DMS 273 (cell line): Measurements from ENCODE around the gene CSHL1.
"Not testable (repeated sequence)": the region's sequence is repeated elsewhere in the genome, so short reads cannot be mapped to it uniquely, and the experiment has no call there.

Source experiments
- DNase-seq: peaks from one replicate; lab custom pipeline; 2025; ENCODE audit not compliant: unreplicated experiment; lab: John Stamatoyannopoulos, UW

Gene CSHL1

DNA sequence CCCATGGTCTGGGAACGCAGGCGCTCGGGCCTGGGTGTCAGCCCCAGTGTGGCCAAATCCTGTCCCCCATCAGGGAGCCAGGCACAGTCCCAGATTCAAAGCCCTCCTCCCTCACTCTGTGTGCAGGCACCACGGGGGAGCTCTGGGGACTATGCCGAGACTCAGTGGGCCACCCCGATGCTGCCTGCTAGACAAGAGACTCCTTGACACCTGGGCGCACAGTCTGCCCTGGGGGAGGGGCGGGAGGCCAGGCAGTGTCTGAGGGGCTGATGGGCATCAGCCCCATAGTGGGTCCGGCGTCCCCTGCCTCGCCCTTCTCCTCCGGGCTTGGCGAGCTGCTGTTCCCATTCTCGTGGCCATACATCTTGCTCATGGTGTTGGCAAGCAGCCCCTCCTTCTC lies 29.5 kb upstream of the CSHL1 start:
- DNase-seq, result no peak

DNA sequence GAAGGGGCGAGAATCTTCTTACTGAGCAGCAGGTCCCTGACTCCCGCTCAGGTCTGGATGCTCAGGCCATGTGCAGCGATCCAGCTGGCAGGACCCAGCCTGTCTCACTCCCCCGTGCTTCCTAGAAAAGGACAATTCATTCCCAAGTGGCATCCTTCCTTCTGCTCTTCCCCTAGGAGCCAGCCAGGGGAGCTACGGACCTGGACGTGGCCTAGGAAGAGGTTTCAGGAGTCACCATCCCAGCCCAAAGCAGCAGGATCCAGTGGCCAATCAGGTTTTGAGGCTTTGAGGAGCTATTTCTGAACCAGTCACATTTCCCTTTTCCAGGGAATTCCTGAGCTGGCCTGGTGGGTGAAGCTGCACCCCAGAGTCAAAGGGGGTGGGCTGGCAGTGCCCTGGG lies 28.8 kb upstream of the CSHL1 start:
- no peak for DNase-seq

DNA sequence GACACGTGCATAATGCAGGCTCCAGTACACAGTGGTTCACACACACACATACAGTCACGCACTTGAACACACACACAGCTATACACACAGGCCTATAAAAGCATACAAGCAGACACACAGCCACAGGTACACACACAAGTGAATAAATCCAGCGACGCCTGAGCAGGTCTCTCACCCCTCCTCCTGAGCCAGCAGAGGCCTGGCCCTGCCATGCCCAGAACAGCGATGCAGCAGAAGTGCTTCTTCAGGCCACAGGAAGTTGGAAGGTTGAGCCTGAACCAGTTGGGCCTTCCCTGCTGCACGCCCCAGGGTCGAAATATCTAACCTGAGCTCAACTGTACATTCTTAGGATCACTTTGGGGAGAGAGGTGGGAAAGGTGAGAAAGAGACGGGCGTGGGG lies 28.3 kb upstream of the CSHL1 start:
- no peak for DNase-seq

DNA sequence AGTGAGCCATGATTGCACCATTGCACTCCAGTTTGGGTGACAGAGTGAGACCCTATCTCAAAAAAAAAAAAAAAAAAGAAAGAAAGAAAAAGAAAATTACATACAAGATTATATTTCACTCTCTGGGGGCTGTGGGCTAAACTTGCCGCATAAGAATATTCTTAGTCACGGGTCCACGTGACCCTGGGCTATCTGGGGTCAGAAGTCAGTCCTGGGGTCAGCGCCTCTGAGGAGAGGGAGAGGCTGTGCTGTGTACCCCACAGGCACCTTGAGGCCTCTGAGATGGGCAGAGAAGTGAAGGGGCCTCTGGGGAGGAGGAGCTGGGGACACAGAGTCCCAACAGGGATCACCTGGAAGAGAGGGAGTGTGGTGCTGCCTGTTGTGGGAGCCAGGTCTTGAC lies 26.9 kb upstream of the CSHL1 start:
- DNase-seq, result no peak

DNA sequence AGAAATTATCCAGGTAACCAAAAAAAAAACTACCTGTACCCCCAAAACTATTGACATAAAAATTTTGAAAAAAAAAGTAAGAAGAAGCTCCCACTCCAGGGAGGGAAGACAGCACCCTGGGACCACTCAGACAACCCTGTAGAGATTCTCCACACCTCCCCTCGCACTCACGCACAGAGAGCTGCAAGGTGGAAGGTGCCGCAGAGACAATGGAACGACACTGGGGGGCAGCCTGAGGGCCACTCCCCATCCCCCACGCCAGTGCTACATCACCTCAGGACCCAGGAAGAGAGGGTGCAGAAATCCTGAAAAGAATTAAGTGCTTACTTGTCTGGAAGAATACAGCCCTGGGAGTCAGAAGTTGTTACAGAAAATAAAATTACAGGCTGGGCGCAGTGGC lies 26.3 kb upstream of the CSHL1 start:
- DNase-seq, result no peak

DNA sequence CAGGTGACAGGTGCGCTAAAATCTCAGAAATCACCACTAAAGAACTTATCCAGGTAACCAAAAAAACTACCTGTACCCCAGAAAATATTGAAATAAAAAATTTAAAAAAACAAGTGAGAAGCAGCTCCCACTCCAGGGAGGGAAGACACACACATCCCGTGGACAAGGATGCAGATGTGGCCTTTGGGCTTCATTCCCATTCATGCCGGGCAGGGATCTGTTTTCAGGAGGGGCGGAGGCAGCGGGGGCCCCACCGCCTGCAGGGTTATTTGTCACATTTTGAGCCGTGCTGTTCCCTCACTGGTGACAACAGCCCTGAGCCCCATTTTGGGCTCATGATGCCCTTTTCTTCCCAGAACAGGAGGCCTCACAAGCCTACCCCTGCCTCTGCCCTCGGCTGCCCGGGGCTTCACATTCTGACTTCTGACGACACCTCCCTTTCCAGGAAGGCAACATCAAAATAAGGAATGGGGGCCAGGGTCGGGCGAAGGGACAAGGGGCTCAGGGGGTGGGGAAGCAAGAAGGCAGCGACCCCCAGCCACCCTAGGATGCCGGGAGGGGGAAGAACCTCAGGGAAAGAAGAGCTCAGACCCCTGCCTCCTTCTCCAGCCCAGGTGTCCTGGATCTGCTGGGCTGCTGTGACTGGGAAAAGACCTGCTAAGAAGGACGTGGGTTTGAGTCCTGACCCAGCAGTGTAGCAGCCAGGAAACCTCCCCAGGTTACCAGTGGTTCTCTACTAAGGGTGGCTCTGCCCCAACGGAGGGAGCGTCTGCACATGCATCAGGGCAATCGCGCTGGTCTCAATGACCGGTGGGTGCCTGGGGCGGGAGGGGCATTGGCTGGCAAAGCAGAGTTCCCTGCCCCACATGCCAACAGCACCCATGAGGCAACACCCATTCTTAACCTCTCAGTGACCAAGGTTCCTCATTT lies 23.4 kb upstream of the CSHL1 start:
- no peak for DNase-seq

DNA sequence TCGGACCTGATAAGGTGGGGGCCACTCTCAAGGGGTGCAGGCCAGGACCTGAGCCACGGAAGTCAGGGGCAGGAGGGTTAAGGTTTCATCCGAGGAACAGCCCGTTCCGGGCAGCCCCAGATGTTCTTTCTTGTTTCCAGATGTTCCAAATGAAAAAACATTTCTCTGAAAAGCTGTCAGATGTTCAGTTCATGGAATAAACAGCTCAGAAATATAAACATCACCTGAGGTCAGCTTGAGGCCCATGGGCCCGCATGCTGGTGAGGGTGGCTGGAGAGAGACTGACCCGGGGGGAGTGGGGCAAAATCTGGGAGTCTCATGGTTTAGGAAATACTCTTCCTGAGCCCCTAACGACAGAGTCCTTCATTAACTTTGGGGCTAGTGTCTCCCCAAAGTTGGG lies 22.5 kb upstream of the CSHL1 start:
- DNase-seq, result no peak

DNA sequence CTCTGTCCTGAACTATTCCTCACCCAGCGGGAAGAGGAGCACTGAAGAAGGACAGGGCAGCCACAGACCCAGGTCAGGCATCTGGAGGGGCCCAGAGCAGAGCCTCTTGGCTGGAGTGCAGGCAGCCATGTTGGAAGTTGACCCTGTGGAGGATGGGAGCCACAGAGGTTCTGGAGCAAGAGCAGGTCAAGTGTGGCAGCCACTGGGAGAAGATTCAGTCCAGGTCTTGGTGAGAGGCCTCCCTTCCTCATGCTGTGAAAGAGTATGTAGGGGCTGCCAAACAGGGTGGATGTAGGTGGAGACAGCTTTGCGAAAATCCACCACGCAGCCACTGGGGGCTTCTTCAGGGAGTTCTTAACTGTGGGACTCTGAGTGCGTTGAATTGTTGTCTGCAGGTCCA lies 21.7 kb upstream of the CSHL1 start:
- DNase-seq, result no peak

DNA sequence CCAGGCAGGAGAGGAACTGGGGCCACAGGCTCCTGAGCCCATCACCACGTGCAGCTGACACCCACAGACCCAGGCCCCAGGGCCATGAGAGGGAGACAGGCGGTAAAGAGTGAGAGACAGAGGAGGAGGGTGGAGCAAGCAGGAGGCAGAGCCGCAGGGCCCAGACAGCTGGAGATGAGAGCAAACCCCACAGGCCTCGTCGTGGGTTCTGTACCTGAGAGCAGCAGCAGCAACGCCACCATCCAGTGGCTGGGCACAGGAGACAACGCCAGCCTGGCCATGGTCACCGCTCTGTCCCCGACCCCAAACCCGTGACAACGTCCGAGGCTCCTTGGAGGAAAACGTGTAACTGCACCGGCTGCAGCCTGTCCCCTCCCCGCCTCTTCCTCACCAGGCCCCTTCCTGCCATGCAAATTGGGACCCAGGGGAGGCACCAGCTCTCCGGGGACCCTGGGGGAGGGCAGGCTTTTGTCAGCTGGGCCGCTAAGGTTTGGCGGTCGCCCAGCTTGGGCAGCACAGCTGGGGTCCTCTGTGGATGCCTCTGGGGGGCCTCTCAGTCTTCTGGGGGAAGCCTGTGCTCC lies 21.0 kb upstream of the CSHL1 start, which contains the start of gene CD79B:
CD79B (minus strand) TSS at position 351 of the 581 bp plus-strand sequence; CDS start at position 281, 70 bp downstream.
- DNase-seq, result no peak

DNA sequence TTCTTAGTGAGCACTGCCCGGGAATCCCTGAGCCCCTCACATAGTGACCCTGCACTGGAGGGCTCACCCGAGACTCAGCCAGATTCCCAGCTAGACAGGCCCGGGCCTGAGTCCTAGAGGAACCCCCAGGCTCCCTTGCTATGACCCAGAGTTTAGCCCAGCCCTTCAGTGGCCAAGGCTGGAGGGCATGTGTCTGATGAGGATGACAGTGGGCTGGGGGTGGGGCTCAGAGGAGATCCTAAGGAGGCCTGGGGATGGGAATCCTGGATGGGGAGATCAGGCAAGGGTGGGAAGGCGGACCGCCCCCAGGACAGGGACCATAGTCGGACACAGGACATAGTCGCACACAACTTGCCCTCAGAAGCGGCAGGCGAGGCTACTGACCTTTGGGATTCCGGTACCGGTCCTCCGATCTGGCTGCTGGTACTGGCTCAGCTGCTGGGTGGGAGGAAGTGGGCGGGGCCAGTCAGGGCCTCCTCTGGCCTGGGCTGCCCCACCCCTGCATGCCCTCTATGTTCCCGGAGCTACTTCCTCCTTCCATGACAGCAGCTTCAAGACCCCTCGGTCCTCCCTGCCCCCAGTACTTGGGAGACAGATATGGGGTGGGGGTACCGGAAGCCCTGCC lies 20.0 kb upstream of the CSHL1 start:
- no peak for DNase-seq

DNA sequence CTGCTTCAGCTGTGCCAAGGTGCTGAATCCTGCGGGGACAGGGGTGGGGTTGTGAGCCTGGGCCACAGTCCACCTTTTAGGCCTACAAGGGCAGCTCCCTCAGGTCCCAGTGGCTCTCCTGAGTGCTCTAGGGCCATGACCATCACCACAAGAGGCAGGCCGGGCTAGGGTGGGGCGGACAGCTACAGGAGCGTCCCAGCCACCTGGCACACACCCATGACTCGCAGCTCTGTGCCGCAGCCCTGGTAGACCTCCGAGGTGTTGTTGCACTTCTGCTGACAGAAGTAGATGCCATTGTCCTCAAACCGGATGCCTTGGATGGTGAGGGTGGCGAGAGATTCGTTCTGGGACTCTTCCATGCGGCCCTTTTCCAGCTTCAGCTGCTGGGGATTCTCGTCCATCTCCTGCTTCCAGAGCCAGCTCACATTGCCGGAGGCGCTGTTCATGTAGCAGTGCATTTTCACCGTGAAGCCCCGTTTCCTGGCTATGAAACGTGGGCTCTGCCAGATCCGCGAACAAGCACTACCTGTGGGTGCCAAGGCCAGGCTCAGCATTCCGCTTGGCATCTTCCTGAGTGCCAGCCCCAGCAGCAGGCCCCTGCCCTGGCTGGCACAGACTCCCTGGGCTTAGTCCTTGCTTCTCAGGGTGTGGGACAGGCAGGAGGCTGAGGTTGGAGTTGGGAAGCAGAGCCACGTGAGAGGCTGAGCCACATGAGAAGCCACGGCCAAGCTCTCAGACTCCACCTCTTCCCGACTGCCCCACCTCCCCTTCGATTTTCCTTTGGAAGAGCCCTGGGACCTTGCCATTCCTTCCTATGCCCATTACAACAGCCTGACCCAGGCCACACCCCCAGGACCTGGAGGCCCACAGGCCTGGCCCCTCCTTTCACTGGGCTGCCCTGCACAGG lies 19.1 kb upstream of the CSHL1 start:
- no peak for DNase-seq

DNA sequence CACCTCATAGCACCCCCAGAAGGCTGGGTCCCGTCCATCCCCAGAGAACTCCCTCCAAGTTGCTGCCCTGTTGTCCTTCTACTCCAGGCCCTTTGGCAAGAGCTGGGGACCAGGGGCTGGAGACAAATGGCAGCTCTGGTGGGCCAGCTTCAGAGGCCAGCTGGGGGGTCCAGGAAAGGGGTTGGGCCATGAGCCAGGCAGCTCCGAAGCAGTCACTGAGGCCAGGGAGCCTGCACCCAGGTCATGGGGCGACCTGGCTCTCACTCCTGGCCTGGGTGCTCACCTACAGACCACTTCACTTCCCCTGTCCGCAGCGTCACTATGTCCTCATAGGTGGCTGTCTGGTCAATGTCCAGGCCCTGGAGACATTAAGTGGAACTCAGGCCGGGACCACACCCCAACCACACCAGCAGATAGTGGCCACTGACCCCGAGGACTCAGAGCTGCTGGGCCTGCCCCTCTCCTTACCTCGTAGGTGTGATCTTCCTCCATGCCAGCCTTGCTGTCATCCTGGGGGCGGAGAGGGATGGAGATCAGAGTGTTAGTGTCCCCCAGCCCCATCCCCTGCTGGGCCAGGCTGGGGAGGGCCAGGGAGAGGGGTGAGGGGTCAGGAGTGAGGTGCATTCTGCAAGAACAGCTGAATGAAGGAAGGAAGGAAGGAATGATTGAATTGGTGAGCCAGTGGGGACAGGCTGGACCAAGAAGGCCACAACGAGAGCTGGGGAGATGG lies 18.1 kb upstream of the CSHL1 start:
- no peak for DNase-seq

DNA sequence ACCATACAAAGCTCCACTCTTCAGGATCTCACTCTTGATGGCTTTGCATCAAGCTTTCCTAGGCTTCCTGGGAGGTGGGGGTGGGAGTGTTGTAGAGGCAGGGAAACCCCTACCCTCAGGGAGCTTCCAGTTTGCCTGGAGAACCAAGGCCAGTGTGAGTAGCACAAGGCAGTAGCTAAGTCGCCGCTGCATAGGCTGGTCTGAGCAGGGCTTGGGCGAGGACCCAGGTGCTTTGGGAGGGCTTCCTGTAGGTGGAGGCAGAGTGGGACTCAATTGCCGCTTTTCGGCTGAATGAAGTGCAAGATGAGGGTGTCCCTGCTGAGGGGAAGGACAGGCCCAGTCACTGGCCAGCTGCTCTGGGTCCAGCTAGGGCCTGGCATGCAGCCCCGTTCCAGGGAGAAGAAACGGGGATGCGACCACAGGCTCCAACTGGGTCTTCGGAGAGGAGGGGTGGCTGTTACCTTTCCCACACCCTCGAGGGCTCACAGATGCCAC lies 17.2 kb upstream of the CSHL1 start:
- DNase-seq, result no peak

DNA sequence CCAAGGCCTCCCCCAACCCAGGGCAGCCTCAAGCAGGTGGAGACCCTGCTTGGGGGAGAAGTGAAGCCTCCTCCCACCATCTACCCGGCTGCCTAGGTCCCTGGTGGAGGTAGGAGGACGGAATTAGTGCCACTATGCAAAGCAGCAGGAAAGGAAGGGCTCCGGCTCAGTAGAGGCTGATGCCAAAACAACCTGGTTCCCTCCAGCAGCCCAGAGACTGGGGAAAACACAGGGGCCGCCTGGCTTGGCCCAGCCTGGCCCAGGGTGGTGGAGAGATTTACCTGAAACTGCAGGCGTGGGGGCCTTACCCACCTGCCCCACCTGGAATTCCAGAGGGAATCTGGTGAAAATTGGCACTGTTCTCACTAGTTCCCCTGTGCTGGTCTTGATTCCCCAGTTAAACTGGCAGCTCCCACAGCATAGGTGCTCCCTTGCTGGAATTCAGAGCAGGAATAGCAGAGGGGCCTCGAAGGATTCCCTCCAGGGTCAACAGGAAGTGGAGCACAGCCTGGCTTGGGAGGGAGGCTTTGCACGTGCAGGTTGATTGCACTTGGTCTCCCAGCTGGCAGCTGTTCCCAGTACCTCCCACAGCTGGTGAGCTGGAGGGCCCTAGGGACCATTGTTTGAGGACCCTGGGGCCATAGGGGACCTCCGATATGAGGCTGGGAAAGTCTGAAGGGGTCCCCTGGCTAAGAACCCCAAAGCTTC lies 16.6 kb upstream of the CSHL1 start:
- peak; percentile 18 for DNase-seq

DNA sequence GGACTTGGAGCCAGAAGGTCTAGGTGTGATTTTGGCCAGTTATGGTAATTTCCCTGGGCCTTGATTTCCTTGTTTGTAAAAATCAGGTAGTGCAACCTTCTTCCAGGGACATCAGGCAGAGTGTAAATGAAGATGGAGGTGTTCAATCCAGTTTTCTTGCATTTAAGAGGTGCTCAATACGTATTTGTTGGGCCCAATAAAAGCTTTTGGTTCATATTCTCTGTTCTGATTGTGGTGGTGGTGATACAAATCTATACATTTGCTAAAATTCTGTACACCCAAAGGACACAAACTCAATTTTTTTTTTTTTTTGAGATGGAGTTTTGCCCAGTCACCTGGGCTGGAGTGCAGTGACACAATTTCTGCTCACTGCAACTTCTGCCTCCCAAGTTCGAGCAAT lies 15.1 kb upstream of the CSHL1 start:
- DNase-seq, result no peak

DNA sequence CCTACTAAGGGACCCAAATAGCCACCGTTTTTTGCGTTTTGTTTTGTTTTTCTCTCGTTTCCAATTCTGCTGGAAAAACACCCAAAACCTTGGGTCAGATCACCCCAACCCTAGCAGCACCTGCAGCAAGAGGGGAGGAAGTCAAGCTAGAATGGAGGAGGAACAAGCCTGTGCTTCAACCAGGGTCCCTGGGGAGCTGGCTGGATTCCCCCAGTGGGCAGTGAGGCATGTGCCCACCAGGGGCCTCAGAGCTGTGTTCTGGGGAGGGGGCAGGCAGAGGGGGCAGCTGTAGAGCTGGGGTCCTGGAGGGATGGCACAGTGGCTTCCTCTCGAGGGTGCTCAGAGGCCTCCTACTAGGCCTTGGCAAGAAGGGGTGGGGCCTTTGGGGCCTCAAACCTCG lies 14.6 kb upstream of the CSHL1 start:
- no peak for DNase-seq

DNA sequence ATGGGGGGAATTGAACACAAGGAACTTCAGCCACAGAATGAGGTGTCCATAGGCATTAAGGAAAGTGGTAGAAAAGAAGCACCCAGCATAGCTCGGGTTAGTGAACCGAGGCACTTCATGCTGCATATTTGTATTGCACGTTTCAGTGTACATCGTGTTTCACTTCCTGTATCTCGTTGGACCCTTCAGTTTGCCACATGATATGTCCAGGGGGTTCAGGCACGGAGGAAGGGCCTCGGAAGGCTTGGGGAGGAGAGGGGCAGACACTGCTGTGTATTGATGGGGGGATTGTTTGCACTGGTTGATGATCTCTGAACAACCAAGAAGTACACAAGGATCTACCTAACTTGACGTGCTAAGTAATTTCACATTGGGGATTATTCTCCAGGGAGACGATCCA lies 11.3 kb upstream of the CSHL1 start:
- not testable (repeated sequence) for DNase-seq

DNA sequence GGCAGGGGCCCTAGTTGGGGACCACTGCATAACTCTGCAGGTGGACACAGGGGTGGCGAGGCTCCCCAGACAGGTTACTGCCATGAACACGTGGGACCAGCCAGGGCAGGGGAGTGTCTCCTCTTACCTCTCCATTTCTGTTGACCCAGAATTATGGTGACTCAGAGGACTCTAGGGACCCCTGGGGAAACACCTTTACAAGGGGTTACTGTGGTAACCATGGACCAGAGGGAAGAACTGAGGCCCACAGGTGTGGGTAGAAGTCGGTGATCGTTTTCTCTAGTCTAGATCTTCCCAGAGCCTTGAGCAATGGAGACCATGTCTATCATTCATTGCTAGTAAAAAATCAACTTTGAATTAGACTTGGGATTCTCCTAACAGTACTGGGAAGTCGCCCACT lies 9.7 kb upstream of the CSHL1 start:
- DNase-seq, result not testable (repeated sequence)

DNA sequence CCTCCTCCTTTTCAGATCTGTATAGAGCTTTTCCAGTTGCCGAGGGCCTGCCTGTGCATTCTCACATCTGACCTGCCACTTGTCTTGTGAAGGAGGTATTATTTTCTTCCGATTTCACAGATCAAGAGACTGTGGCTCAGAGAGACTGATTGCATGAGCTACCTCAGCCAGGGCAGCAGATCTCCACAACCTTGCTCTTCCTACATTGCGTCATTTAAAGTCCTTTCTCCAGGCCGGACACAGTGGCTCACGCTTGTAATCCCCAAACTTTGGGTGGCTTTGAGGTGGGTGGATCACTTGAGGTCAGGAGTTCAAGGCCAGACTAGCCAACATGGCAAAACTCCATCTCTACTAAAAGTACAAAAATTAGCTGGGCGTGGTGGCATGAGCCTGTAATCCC lies 9.0 kb upstream of the CSHL1 start:
- DNase-seq, result not testable (repeated sequence)

DNA sequence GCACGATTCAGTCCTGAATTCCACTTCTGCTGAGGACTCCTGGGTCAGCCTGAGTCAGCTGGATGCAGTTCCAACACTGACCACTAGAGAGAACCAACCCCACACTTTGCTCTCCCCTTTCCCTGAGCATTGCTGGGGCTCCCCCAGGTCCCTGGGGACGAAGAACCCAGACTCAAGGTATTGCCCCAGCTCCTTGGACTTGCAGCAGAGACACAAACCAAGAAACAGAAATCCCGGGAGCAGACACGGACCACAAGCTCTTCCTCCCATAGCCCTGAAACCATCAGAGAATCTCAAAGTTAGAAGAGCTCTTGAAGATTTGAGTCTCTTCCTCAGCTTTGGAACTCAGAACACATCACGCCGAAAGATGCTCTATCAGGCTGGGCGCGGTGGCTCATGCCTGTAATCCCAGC lies 8.3 kb upstream of the CSHL1 start:
- DNase-seq, result peak; percentile 74
